Mesodermal cell (in vitro differentiated cells): Measurements from ENCODE around the gene NANOGP8.
"Not testable (repeated sequence)": the region's sequence is repeated elsewhere in the genome, so short reads cannot be mapped to it uniquely, and the experiment has no call there.

Experiments used
- H3K27ac ChIP-seq: 2 replicates; pipeline ENCODE4 v1.7.0; 2013; ENCODE audit warnings: mild to moderate bottlenecking, low read depth, low read length, moderate library complexity; ENCODE audit not compliant: severe bottlenecking
- H3K36me3 ChIP-seq: 2 replicates; pipeline ENCODE4 v1.7.1; 2013; ENCODE audit warnings: mild to moderate bottlenecking, low read length, moderate library complexity; ENCODE audit not compliant: control insufficient read depth, insufficient read depth
- H3K4me1 ChIP-seq: one replicate; pipeline ENCODE4 v1.7.1; 2013; ENCODE audit warnings: mild to moderate bottlenecking, low read length; ENCODE audit not compliant: insufficient read depth, control insufficient read depth, poor library complexity, severe bottlenecking
- H3K4me3 ChIP-seq: 2 replicates; pipeline ENCODE4 v1.7.0; 2013; ENCODE audit warnings: low read length, control low read depth, mild to moderate bottlenecking; ENCODE audit not compliant: insufficient read depth, poor library complexity, severe bottlenecking; ENCODE audit errors: extremely low read depth
- H3K9me3 ChIP-seq: 2 replicates; pipeline ENCODE4 v1.7.1; 2013; ENCODE audit warnings: mild to moderate bottlenecking, low read length, moderate library complexity; ENCODE audit not compliant: control insufficient read depth
- WGBS, 2 experiments: methylation state at CpG; one replicate each; pipeline ENCODE4 v1.1.5; 2013; ENCODE audit warnings: missing lambda C conversion rate in 2 of 2; ENCODE audit not compliant: insufficient coverage in 2 of 2; 5-methylcytosine and 5-hydroxymethylcytosine counted together

NANOGP8 gene

GRCh38 chr15:35095941-35096340 lies 10.8 kb upstream of the NANOGP8 start:
- no CpG with 5 or more reads among the region's 4 CpGs for WGBS, 2 experiments
- no peaks in the 10 kb centered on the region for H3K36me3 ChIP-seq
- H3K4me3 ChIP-seq, result no peak overlapping the region
- H3K9me3 ChIP-seq, result no peaks in the 10 kb centered on the region
- no peak overlapping the region for H3K27ac ChIP-seq
- no peaks in the 10 kb centered on the region for H3K4me1 ChIP-seq

- H3K9me3 ChIP-seq, result no peaks in the 10 kb centered on the region
- no peak overlapping the region for H3K4me3 ChIP-seq
- 95 to 96% methylated on average over 13 to 21 of the region's 33 CpGs for WGBS, 2 experiments
Observed at GRCh38 chr15:35092846-35093245, 7.8 kb upstream of the NANOGP8 start.

GRCh38 chr15:35092311-35092710 lies 7.2 kb upstream of the NANOGP8 start:
- no peaks in the 10 kb centered on the region for H3K36me3 ChIP-seq
- H3K9me3 ChIP-seq, result no peaks in the 10 kb centered on the region
- no peak overlapping the region for H3K4me3 ChIP-seq
- WGBS, 2 experiments, result 94 to 96% methylated on average over 16 of the region's 18 CpGs
- no peak overlapping the region for H3K27ac ChIP-seq
- no peaks in the 10 kb centered on the region for H3K4me1 ChIP-seq

More at GRCh38 chr15:35092846-35093245, 7.8 kb upstream of the NANOGP8 start:
- Histone ChIP-seq H3K36me3 (no peaks in the 10 kb centered on the region), H3K27ac (no peak overlapping the region), H3K4me1 (no peaks in the 10 kb centered on the region)

- no peaks in the 10 kb centered on the region for H3K4me1 ChIP-seq
- no peaks in the 10 kb centered on the region for H3K9me3 ChIP-seq
- H3K27ac ChIP-seq, result no peak overlapping the region
- no CpG with 5 or more reads among the region's 1 CpG for WGBS, 2 experiments
- no peak overlapping the region for H3K4me3 ChIP-seq
- H3K36me3 ChIP-seq, result no peaks in the 10 kb centered on the region
Observed at GRCh38 chr15:35090104-35090807, 5.2 kb upstream of the NANOGP8 start.

GRCh38 chr15:35089551-35089950 lies 4.5 kb upstream of the NANOGP8 start:
- H3K4me3 ChIP-seq, result no peak overlapping the region
- WGBS, 2 experiments, result 80% methylated on average over 1 of the region's 2 CpGs; no CpG with 5 or more reads in 1 of the 2 experiments
- no peaks in the 10 kb centered on the region for H3K9me3 ChIP-seq
- H3K27ac ChIP-seq, result no peak overlapping the region
- no peaks in the 10 kb centered on the region for H3K36me3 ChIP-seq
- H3K4me1 ChIP-seq, result no peaks in the 10 kb centered on the region

GRCh38 chr15:35088329-35088728 lies 3.2 kb upstream of the NANOGP8 start:
- WGBS, 2 experiments, result 100% methylated on average over 1 of the region's 1 CpG; no CpG with 5 or more reads in 1 of the 2 experiments
- Histone ChIP-seq H3K27ac (no peak overlapping the region), H3K4me1 (no peaks in the 10 kb centered on the region), H3K9me3 (no peaks in the 10 kb centered on the region), H3K4me3 (no peak overlapping the region), H3K36me3 (no peaks in the 10 kb centered on the region)

- no peaks in the 10 kb centered on the region for H3K4me1 ChIP-seq
- H3K27ac ChIP-seq, result no peak overlapping the region
- no peaks in the 10 kb centered on the region for H3K36me3 ChIP-seq
- 97 to 100% methylated on average over 2 to 3 of the region's 3 CpGs for WGBS, 2 experiments
- H3K4me3 ChIP-seq, result no peak overlapping the region
- H3K9me3 ChIP-seq, result no peaks in the 10 kb centered on the region
Observed at GRCh38 chr15:35087759-35088158, 2.7 kb upstream of the NANOGP8 start.

GRCh38 chr15:35082371-35083348 lies 2.4 kb downstream of the NANOGP8 start:
- not testable (repeated sequence) for H3K27ac ChIP-seq, H3K4me1 ChIP-seq, H3K9me3 ChIP-seq, H3K4me3 ChIP-seq, H3K36me3 ChIP-seq
- 92 to 95% methylated on average over 20 to 29 of the region's 36 CpGs for WGBS, 2 experiments

- 92 to 93% methylated on average over 30 to 40 of the region's 45 CpGs for WGBS, 2 experiments
- H3K36me3 ChIP-seq, H3K4me1 ChIP-seq, H3K4me3 ChIP-seq, H3K27ac ChIP-seq, H3K9me3 ChIP-seq: not testable (repeated sequence)
Observed at GRCh38 chr15:35081626-35082365, 3.3 kb downstream of the NANOGP8 start.

- Histone ChIP-seq H3K4me3 (no peak overlapping the region), H3K27ac (no peak overlapping the region), H3K4me1 (no peaks in the 10 kb centered on the region), H3K36me3 (no peaks in the 10 kb centered on the region), H3K9me3 (peaks cover 8% of the 10 kb centered on the region)
- WGBS, 2 experiments, result 100% methylated on average over 1 of the region's 2 CpGs; no CpG with 5 or more reads in 1 of the 2 experiments
Observed at GRCh38 chr15:35080226-35080625, 4.9 kb downstream of the NANOGP8 start.
